Measurements from ENCODE around the gene ANTKMT. TPM values are rescaled to one million over a fixed set of nuclear protein-coding genes. Genes with fewer than 3 reads are reported as not detected.

ANTKMT gene
- total RNA-seq, 2 experiments from 2014 or later, result 8.1 TPM

DNA sequence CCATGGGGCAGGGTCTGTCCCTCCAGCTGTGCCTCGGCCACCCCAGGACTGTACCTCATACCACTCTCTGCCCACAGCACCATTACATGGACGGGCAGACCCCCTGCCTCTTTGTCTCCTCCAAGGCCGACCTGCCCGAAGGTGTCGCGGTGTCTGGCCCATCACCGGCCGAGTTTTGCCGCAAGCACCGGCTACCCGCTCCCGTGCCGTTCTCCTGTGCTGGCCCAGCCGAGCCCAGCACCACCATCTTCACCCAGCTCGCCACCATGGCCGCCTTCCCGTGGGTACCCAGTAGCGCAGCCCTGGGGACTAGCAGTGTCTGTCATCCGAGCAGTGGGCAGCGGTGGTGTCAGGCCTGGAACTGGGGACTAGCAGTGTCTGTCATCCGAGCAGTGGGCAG, 48.1 kb upstream of the ANTKMT start:
- no peak overlapping the region for H3K27ac Mint-ChIP-seq
- no peaks in the 10 kb centered on the region for H3K27me3 Mint-ChIP-seq

DNA sequence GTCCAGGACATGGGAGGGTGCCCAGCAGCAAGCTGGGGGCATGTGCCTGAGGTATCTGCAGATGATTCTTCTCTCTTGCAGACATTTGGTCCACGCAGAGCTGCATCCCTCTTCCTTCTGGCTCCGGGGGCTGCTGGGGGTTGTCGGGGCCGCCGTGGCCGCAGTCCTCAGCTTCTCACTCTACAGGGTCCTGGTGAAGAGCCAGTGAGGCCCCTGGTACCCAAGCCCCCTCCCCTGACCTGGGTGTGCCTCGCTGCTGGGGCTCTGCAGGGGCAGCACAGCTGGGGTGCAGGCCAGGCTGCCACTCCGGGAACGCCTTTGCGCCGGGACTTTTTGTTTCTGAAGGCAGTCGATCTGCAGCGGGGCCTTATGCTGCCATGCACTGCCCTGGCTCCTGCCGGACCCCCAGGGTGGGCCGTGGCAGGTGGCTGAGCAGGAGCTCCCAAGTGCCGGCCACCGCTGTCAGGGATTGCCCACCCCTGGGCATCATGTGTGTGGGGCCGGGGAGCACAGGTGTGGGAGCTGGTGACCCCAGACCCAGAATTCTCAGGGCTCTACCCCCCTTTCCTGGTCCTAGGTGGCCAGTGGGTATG, 47.5 kb upstream of the ANTKMT start:
- ChIA-PET CTCF (no interaction called here), POLR2A (no interaction called here)
- H3K4me1 Mint-ChIP-seq (ENCODE audit: low read depth), result peaks cover 11% of the 10 kb centered on the region
- Histone ChIP-seq H3K4me3 (ENCODE audit: low read length) (no peak overlapping the region), H3K27me3 (ENCODE audit: control insufficient read depth in 1 of 2, insufficient read depth in 2 of 2, low read length in 2 of 2) (peaks cover 8 to 12% of the 10 kb centered on the region in 2 experiments), H3K27ac (ENCODE audit: low read depth in 1 of 2, low read length in 2 of 2) (no peak overlapping the region), H3K4me1 (ENCODE audit: insufficient read depth, low read length) (peaks cover 37% of the 10 kb centered on the region), H3K9me3 (ENCODE audit: control insufficient read depth in 1 of 2, insufficient read depth in 1 of 2, low read length in 2 of 2) (no peaks in the 10 kb centered on the region), H3K36me3 (ENCODE audit: insufficient read depth, low read length) (peaks cover 35% of the 10 kb centered on the region)
- H3K9me3 Mint-ChIP-seq, result no peaks in the 10 kb centered on the region
- ATAC-seq (ENCODE audit: poor library complexity), result no peak
- no peaks in the 10 kb centered on the region for H3K27me3 Mint-ChIP-seq
- H3K36me3 Mint-ChIP-seq (ENCODE audit: low read depth), result peaks cover 15% of the 10 kb centered on the region
- no peak overlapping the region for H3K4me3 Mint-ChIP-seq
- no peak for TF ChIP-seq CTCF (IDR thresholded peaks at IDR 0.05)
- no peak for DNase-seq
- intact Hi-C loops (cut with DNase I, micrococcal nuclease), result no loop called here
- no peak overlapping the region for H3K27ac Mint-ChIP-seq

More for the DNA sequence above, 48.1 kb upstream of the ANTKMT start:
- TF ChIP-seq CTCF (IDR thresholded peaks at IDR 0.05), result no peak
- H3K4me1 ChIP-seq (ENCODE audit: insufficient read depth, low read length), result peaks cover 40% of the 10 kb centered on the region
- POLR2A ChIA-PET, result no interaction called here
- DNase-seq (no peak), ATAC-seq (ENCODE audit: poor library complexity) (no peak)
- H3K27ac ChIP-seq (ENCODE audit: low read depth in 1 of 2, low read length in 2 of 2), result no peak overlapping the region
- H3K36me3 ChIP-seq (ENCODE audit: insufficient read depth, low read length), result peaks cover 35% of the 10 kb centered on the region
- Mint-ChIP-seq H3K36me3 (ENCODE audit: low read depth) (peaks cover 15% of the 10 kb centered on the region), H3K4me3 (no peak overlapping the region), H3K4me1 (ENCODE audit: low read depth) (peaks cover 11% of the 10 kb centered on the region), H3K9me3 (no peaks in the 10 kb centered on the region)
- CTCF ChIA-PET, result no interaction called here
- peaks cover 8 to 12% of the 10 kb centered on the region in 2 experiments for H3K27me3 ChIP-seq (ENCODE audit: control insufficient read depth in 1 of 2, insufficient read depth in 2 of 2, low read length in 2 of 2)
- no peaks in the 10 kb centered on the region for H3K9me3 ChIP-seq (ENCODE audit: control insufficient read depth in 1 of 2, insufficient read depth in 1 of 2, low read length in 2 of 2)
- no peak overlapping the region for H3K4me3 ChIP-seq (ENCODE audit: low read length)
- intact Hi-C loops (cut with DNase I, micrococcal nuclease), result no loop called here

DNA sequence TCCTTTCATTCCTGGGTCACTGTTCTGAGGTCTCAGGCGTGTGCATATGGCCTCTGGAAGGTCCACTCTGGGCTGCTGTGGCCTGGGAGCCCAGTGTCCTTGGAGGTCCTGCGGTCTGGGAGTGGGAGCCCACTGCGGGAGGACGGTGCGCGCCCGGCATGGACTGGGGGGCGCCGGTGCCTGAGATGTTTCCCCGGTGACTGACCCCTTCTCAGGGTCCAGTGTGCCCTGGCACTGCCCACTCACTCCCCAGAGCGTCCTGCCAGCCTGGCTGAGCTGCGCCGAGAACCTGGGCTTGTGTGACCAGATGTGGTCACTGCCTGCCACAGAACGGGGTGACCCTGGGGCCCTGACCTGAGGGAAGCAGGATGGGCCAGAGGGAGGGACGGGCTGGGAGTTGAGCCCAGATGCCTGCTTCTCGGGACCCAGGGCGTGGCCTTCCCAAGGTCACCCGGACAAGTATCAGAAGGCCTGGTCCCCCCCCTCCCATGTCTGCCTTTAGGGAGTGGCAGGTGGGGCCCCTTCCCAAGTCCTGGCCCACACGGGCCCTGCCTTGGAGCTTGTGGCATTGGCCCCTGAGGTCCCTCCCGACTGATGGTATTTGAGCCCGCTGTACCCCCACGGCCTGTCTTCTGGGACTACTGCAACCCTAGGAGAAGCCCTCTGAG, 46.6 kb upstream of the ANTKMT start:
- H3K27me3 Mint-ChIP-seq, result no peaks in the 10 kb centered on the region
- DNase-seq (no peak), ATAC-seq (ENCODE audit: poor library complexity) (no peak)
- TF ChIP-seq CTCF (IDR thresholded peaks at IDR 0.05), result no peak
- Histone ChIP-seq H3K4me1 (ENCODE audit: insufficient read depth, low read length) (peaks cover 34% of the 10 kb centered on the region), H3K36me3 (ENCODE audit: insufficient read depth, low read length) (peaks cover 34% of the 10 kb centered on the region), H3K27me3 (ENCODE audit: control insufficient read depth in 1 of 2, insufficient read depth in 2 of 2, low read length in 2 of 2) (peaks cover 8 to 12% of the 10 kb centered on the region in 2 experiments), H3K9me3 (ENCODE audit: control insufficient read depth in 1 of 2, insufficient read depth in 1 of 2, low read length in 2 of 2) (no peaks in the 10 kb centered on the region), H3K4me3 (ENCODE audit: low read length) (no peak overlapping the region), H3K27ac (ENCODE audit: low read depth in 1 of 2, low read length in 2 of 2) (no peak overlapping the region)
- H3K4me1 Mint-ChIP-seq (ENCODE audit: low read depth), result peaks cover 18% of the 10 kb centered on the region
- ChIA-PET POLR2A (no interaction called here), CTCF (no interaction called here)
- H3K36me3 Mint-ChIP-seq (ENCODE audit: low read depth), result peaks cover 15% of the 10 kb centered on the region
- no peaks in the 10 kb centered on the region for H3K9me3 Mint-ChIP-seq
- intact Hi-C loops (cut with DNase I, micrococcal nuclease), result no loop called here
- H3K4me3 Mint-ChIP-seq, result peak overlapping the region; percentile 65
- no peak overlapping the region for H3K27ac Mint-ChIP-seq
